22Rv1 (cell line): ENCODE data around the gene SLC39A12.

Experiments
- H3K27ac ChIP-seq: fragments of 450-650 bp; 2 replicates; pipeline ENCODE4 v1.5.1; 2017
- CTCF ChIP-seq: fragments of 450-650 bp; IDR thresholded peaks from 2 replicates; pipeline ENCODE4 v1.5.1; 2017; ENCODE audit warnings: mild to moderate bottlenecking
- ZFX ChIP-seq: fragments of 450-650 bp; IDR thresholded peaks from 2 replicates; pipeline ENCODE4 v1.6.1; 2017; ENCODE audit warnings: antibody characterized with exemption, borderline replicate concordance

SLC39A12 gene

GRCh38 chr10:17989908-17990767 is 38.4 kb downstream of the SLC39A12 start:
- no peak overlapping the region for H3K27ac ChIP-seq
- TF ChIP-seq CTCF (no peak), ZFX (no peak)

- TF ChIP-seq CTCF (no peak), ZFX (no peak)
- H3K27ac ChIP-seq, result no peak overlapping the region
Observed at GRCh38 chr10:17992266-17992665, 40.5 kb downstream of the SLC39A12 start.

- no peak for TF ChIP-seq ZFX
- TF ChIP-seq CTCF, result no peak
- no peak overlapping the region for H3K27ac ChIP-seq
Observed at GRCh38 chr10:17993361-17993760, 41.6 kb downstream of the SLC39A12 start.

GRCh38 chr10:18000601-18001000 is 48.9 kb downstream of the SLC39A12 start:
- TF ChIP-seq ZFX, result no peak
- no peak for TF ChIP-seq CTCF
- no peak overlapping the region for H3K27ac ChIP-seq

- no peak overlapping the region for H3K27ac ChIP-seq
- TF ChIP-seq CTCF, result no peak
- no peak for TF ChIP-seq ZFX
Observed at GRCh38 chr10:18005445-18005780, 53.7 kb downstream of the SLC39A12 start.

GRCh38 chr10:18005781-18006456 is 54.2 kb downstream of the SLC39A12 start:
- H3K27ac ChIP-seq, result no peak overlapping the region
- TF ChIP-seq ZFX, result no peak
- no peak for TF ChIP-seq CTCF

GRCh38 chr10:18008986-18009385 is 57.3 kb downstream of the SLC39A12 start:
- H3K27ac ChIP-seq, result no peak overlapping the region
- TF ChIP-seq CTCF (no peak), ZFX (no peak)
